ENCODE measurements around the gene EFCC1. TPM values are rescaled to one million over a fixed set of nuclear protein-coding genes. Genes with fewer than 3 reads are reported as not detected.
A peak's percentile ranks its signal among the peaks of the same experiment; 100 is the strongest.

Gene EFCC1
- total and polyA plus RNA-seq, 2 of the 13 experiments (the other 11 are each of a cell fraction or from before 2014, with no cell fraction given), result not detected

DNA sequence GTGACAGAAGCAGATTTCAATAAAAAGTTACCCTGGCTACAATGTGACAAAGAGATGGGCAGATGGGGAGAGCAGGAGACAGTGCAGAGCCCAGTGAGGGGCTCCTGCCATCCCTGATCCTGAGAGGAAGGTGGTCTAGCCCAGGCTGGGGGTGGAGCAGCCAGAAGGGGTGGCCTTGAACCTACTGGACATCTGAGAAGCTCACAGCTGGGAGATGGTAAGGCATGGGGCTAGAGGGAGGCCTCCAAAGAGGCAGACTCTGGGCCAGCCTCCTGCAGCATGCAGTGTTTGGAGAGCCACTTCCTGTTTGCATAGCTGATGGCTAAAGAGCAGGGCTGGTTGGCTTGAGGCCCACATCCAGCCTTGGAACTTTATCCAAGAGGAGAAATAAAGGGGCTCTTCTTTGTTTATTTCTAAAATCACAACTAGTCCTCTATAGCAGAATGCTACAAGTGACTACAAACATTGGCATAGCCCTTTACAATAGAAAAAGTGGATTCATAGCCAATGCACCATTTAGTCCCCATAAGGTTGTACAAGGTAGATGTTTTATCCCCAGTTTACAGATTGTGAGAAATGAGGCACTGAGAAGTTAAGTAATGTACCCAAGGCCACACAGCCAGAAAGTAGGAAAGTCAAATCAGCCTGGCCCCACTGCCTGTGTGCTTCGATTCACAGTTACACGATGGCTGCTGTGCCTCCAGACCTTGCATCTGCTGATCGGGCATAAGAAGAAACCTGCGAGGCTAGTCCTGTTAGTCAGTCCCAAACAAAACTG is 4.6 kb downstream of the EFCC1 start (continued):
- 0 out of 2 replicates have a peak, but pooled peaks have one; percentile 34 for TF ChIP-seq ZNF124 (CRISPR knock-in tag; IDR thresholded peaks at IDR 0.05)
- TF ChIP-seq, protein P1, sequence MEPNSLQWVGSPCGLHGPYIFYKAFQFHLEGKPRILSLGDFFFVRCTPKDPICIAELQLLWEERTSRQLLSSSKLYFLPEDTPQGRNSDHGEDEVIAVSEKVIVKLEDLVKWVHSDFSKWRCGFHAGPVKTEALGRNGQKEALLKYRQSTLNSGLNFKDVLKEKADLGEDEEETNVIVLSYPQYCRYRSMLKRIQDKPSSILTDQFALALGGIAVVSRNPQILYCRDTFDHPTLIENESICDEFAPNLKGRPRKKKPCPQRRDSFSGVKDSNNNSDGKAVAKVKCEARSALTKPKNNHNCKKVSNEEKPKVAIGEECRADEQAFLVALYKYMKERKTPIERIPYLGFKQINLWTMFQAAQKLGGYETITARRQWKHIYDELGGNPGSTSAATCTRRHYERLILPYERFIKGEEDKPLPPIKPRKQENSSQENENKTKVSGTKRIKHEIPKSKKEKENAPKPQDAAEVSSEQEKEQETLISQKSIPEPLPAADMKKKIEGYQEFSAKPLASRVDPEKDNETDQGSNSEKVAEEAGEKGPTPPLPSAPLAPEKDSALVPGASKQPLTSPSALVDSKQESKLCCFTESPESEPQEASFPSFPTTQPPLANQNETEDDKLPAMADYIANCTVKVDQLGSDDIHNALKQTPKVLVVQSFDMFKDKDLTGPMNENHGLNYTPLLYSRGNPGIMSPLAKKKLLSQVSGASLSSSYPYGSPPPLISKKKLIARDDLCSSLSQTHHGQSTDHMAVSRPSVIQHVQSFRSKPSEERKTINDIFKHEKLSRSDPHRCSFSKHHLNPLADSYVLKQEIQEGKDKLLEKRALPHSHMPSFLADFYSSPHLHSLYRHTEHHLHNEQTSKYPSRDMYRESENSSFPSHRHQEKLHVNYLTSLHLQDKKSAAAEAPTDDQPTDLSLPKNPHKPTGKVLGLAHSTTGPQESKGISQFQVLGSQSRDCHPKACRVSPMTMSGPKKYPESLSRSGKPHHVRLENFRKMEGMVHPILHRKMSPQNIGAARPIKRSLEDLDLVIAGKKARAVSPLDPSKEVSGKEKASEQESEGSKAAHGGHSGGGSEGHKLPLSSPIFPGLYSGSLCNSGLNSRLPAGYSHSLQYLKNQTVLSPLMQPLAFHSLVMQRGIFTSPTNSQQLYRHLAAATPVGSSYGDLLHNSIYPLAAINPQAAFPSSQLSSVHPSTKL (CRISPR knock-in tag; IDR thresholded peaks at IDR 0.05), result peak; percentile 60; the same call in 1 of the 2 replicates
- TF ChIP-seq KMT2A (CRISPR knock-in tag; IDR thresholded peaks at IDR 0.05), result no peak
- no peak for TF ChIP-seq FOXJ3 (CRISPR knock-in tag; IDR thresholded peaks at IDR 0.05; ENCODE audit: borderline replicate concordance)
- 0 out of 2 replicates have a peak, but pooled peaks have one; percentile 29 for TF ChIP-seq POGZ (CRISPR knock-in tag; IDR thresholded peaks at IDR 0.05)
- TF ChIP-seq SAFB2 (CRISPR knock-in tag; IDR thresholded peaks at IDR 0.05; ENCODE audit: borderline replicate concordance, low read depth), result no peak
- no peak for TF ChIP-seq KLF11 (CRISPR knock-in tag; IDR thresholded peaks at IDR 0.05)
- TF ChIP-seq MYNN (CRISPR knock-in tag; IDR thresholded peaks at IDR 0.05; ENCODE audit: low read depth), result no peak
- TF ChIP-seq, protein P2, sequence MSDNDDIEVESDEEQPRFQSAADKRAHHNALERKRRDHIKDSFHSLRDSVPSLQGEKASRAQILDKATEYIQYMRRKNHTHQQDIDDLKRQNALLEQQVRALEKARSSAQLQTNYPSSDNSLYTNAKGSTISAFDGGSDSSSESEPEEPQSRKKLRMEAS (IDR thresholded peaks at IDR 0.05), result peak; percentile 73
- no peak for TF ChIP-seq ZNF598 (CRISPR knock-in tag; IDR thresholded peaks at IDR 0.05; ENCODE audit: borderline replicate concordance)
- TF ChIP-seq ZNF878 (CRISPR knock-in tag; IDR thresholded peaks at IDR 0.05), result 0 out of 2 replicates have a peak, but pooled peaks have one; percentile 36
- peak; percentile 85 for TF ChIP-seq ELF3 (CRISPR knock-in tag; IDR thresholded peaks at IDR 0.05)
- TF ChIP-seq, protein P3, sequence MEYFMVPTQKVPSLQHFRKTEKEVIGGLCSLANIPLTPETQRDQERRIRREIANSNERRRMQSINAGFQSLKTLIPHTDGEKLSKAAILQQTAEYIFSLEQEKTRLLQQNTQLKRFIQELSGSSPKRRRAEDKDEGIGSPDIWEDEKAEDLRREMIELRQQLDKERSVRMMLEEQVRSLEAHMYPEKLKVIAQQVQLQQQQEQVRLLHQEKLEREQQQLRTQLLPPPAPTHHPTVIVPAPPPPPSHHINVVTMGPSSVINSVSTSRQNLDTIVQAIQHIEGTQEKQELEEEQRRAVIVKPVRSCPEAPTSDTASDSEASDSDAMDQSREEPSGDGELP (IDR thresholded peaks at IDR 0.05; ENCODE audit: borderline replicate concordance, low read depth), result peak; percentile 75; the same call in 1 of the 2 replicates
- TF ChIP-seq ZNF296 (CRISPR knock-in tag; conservative IDR thresholded peaks at IDR 0.05), result no peak
- TF ChIP-seq HDAC2 (CRISPR knock-in tag; IDR thresholded peaks at IDR 0.05), result peak; percentile 48; the same call in 1 of the 2 replicates
- TF ChIP-seq SRF (IDR thresholded peaks at IDR 0.05; ENCODE audit: low read depth, low read length), result no peak
- no peak for TF ChIP-seq ZNF577 (CRISPR knock-in tag; IDR thresholded peaks at IDR 0.05; ENCODE audit: borderline replicate concordance, low read depth)
- TF ChIP-seq, protein P4, sequence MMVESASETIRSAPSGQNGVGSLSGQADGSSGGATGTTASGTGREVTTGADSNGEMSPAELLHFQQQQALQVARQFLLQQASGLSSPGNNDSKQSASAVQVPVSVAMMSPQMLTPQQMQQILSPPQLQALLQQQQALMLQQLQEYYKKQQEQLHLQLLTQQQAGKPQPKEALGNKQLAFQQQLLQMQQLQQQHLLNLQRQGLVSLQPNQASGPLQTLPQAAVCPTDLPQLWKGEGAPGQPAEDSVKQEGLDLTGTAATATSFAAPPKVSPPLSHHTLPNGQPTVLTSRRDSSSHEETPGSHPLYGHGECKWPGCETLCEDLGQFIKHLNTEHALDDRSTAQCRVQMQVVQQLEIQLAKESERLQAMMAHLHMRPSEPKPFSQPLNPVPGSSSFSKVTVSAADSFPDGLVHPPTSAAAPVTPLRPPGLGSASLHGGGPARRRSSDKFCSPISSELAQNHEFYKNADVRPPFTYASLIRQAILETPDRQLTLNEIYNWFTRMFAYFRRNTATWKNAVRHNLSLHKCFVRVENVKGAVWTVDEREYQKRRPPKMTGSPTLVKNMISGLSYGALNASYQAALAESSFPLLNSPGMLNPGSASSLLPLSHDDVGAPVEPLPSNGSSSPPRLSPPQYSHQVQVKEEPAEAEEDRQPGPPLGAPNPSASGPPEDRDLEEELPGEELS (CRISPR knock-in tag; IDR thresholded peaks at IDR 0.05), result peak; percentile 44
- TF ChIP-seq, protein P5, sequence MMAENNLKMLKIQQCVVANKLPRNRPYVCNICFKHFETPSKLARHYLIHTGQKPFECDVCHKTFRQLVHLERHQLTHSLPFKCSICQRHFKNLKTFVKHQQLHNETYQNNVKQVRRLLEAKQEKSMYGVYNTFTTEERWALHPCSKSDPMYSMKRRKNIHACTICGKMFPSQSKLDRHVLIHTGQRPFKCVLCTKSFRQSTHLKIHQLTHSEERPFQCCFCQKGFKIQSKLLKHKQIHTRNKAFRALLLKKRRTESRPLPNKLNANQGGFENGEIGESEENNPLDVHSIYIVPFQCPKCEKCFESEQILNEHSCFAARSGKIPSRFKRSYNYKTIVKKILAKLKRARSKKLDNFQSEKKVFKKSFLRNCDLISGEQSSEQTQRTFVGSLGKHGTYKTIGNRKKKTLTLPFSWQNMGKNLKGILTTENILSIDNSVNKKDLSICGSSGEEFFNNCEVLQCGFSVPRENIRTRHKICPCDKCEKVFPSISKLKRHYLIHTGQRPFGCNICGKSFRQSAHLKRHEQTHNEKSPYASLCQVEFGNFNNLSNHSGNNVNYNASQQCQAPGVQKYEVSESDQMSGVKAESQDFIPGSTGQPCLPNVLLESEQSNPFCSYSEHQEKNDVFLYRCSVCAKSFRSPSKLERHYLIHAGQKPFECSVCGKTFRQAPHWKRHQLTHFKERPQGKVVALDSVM (CRISPR knock-in tag; IDR thresholded peaks at IDR 0.05), result peak; percentile 94
- 0 out of 2 replicates have a peak, but pooled peaks have one; percentile 35 for TF ChIP-seq KDM2A (CRISPR knock-in tag; IDR thresholded peaks at IDR 0.05; ENCODE audit: borderline replicate concordance, low read depth)
- 0 out of 2 replicates have a peak, but pooled peaks have one; percentile 58 for TF ChIP-seq ZNF644 (CRISPR knock-in tag; IDR thresholded peaks at IDR 0.05; ENCODE audit: low read depth)

Data from HepG2 (cell line).